ENCODE measurements around the gene HS6ST3.

HS6ST3 gene

DNA sequence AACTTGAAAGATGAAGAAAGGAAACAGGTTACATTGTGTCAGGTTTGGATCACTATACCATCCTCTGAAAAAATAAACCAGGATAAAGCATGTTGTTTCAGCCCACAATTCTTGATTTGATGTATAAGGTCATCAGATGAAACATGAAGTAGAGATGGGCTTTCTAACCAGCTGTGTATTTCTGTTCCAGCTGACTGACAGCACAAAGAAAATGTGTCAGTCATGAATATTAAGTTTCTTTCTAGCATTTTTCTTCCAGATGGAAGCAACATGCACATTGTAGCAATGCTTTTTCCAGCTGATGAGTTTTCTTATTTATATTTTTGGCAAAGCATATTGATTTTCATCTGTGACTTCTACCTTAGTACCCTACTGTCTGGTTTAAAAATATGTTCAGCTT is 704.8 kb downstream of the HS6ST3 start:
- DNase-seq (ENCODE audit: low read depth) = no peak
- TF ChIP-seq, protein P1, sequence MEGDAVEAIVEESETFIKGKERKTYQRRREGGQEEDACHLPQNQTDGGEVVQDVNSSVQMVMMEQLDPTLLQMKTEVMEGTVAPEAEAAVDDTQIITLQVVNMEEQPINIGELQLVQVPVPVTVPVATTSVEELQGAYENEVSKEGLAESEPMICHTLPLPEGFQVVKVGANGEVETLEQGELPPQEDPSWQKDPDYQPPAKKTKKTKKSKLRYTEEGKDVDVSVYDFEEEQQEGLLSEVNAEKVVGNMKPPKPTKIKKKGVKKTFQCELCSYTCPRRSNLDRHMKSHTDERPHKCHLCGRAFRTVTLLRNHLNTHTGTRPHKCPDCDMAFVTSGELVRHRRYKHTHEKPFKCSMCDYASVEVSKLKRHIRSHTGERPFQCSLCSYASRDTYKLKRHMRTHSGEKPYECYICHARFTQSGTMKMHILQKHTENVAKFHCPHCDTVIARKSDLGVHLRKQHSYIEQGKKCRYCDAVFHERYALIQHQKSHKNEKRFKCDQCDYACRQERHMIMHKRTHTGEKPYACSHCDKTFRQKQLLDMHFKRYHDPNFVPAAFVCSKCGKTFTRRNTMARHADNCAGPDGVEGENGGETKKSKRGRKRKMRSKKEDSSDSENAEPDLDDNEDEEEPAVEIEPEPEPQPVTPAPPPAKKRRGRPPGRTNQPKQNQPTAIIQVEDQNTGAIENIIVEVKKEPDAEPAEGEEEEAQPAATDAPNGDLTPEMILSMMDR (conservative IDR thresholded peaks at IDR 0.05; ENCODE audit: low read length) = no peak
- no peak overlapping the region for H3K4me3 ChIP-seq (ENCODE audit: low read length)

GRCh38 chr13:96795670-96796069 is 705.8 kb downstream of the HS6ST3 start:
- no peak overlapping the region for H3K4me3 ChIP-seq (ENCODE audit: low read length)
- DNase-seq (ENCODE audit: low read depth) = no peak
- TF ChIP-seq, protein P1 (conservative IDR thresholded peaks at IDR 0.05; ENCODE audit: low read length) = no peak

- DNase-seq (ENCODE audit: low read depth) = no peak
- TF ChIP-seq, protein P1 (conservative IDR thresholded peaks at IDR 0.05; ENCODE audit: low read length) = no peak
- no peak overlapping the region for H3K4me3 ChIP-seq (ENCODE audit: low read length)
These were observed 706.3 kb downstream of the HS6ST3 start for GRCh38 chr13:96796091-96796633.

GRCh38 chr13:96797136-96797535 is 707.2 kb downstream of the HS6ST3 start:
- no peak for DNase-seq (ENCODE audit: low read depth)

DNA sequence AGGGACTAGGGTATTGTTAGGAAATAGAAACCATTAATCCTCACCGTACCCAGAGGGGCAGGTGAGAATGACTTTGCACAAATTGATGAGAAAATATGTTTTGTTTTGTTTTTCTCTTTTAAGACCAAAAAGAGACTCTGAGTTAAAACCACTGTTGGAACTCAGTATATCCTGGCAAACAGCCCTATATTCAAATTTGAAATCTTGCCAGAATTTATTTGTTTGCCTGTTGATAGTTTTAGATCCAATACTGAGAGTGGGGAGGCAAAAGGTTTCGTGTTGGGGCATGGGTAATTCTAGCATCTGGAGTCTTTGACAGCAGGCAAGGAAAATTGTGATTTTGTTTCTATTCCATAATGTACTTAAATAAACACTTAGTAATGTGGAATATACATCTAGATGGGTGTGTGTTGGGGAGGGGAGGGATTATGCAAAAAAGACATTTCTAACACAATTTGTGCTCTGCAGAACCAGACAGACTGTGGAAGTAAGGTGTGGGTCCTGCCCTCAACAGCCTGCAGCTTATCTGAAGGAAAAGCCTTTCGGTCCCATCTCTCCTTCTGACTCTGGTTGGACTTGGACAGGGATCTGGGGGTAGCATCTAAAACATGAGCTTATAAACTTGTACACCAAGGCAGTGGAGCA is 713.7 kb downstream of the HS6ST3 start:
- no peak for DNase-seq (ENCODE audit: low read depth)
- H3K4me3 ChIP-seq (ENCODE audit: low read length) = no peak overlapping the region
- TF ChIP-seq, protein P1 (conservative IDR thresholded peaks at IDR 0.05; ENCODE audit: low read length) = no peak

More at GRCh38 chr13:96797136-96797535, 707.2 kb downstream of the HS6ST3 start:
- no peak overlapping the region for H3K4me3 ChIP-seq (ENCODE audit: low read length)
- TF ChIP-seq, protein P1 (conservative IDR thresholded peaks at IDR 0.05; ENCODE audit: low read length) = no peak

DNA sequence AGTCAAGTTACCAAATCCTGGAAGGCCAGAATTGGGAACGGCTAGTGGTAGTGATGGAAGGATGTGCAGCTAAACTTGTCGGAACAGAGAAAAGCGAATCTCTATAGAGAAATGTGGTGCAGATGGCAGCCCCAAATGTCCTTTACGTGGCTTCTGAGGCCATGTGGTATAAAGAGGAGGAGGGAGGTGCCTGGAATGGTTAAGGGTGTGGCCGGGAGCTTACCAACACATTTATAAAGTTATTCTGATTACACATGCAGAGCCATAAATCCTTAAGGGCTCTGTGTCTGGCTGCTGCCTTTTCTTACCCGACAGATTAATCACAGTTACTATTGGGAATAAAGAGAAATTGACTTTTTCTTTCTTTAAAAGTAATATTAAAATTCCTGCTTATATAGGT is 714.3 kb downstream of the HS6ST3 start:
- DNase-seq (ENCODE audit: low read depth) = no peak
- TF ChIP-seq, protein P1 (conservative IDR thresholded peaks at IDR 0.05; ENCODE audit: low read length) = no peak
- no peak overlapping the region for H3K4me3 ChIP-seq (ENCODE audit: low read length)

DNA sequence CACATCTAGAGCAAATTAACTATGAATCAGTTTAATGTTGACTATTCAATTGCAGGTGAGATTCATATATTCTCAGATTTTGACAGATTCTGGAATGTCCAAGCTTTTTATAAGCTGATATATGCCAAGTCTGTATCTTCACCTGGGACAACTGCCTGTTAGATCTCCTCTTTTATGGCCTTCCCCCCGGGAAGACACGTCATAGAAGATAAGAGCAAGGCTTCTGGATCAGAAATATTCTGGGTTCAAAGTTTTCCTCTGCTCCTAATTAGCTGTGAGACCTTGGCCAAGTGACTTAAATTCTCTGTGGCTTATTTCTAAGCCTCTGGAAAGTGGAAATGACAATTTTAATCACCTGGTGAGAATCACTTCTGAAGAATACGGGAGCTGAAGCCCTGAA is 716.8 kb downstream of the HS6ST3 start:
- TF ChIP-seq, protein P1 (conservative IDR thresholded peaks at IDR 0.05; ENCODE audit: low read length) = no peak
- DNase-seq (ENCODE audit: low read depth) = no peak
- H3K4me3 ChIP-seq (ENCODE audit: low read length) = no peak overlapping the region

Measured in AG10803 (cell line).